Suprapubic skin (tissue), 4 donors: ENCODE data around the gene CIAO2B. TPM values are rescaled to one million over a fixed set of nuclear protein-coding genes. Genes with fewer than 3 reads are reported as not detected.

Source experiments
- DNase-seq, 2 donors: peaks; one replicate each; pipeline ENCODE4 v3.0.0-alpha.2; 2019; ENCODE audit warnings: low spot score in 2 of 2
- H3K27ac ChIP-seq: fragments of 200-600 bp; sonication (generic); one replicate; pipeline ENCODE4 v1.5.1; 2019
- H3K27me3 ChIP-seq: fragments of 200-600 bp; sonication (generic); one replicate; pipeline ENCODE4 v1.5.1; 2019
- H3K36me3 ChIP-seq: fragments of 200-600 bp; sonication (generic); one replicate; pipeline ENCODE4 v1.5.1; 2019
- H3K4me1 ChIP-seq: fragments of 200-600 bp; sonication (generic); one replicate; pipeline ENCODE4 v1.5.1; 2019
- H3K4me3 ChIP-seq: fragments of 200-600 bp; sonication (generic); one replicate; pipeline ENCODE4 v1.5.1; 2019; ENCODE audit warnings: mild to moderate bottlenecking
- H3K9me3 ChIP-seq: fragments of 200-600 bp; sonication (generic); one replicate; pipeline ENCODE4 v1.5.1; 2019
- CTCF ChIP-seq, 2 donors: fragments of 200-600 bp in 1 of 2; fragments of 450-650 bp in 1 of 2; sonication (generic) in 1 of 2; IDR thresholded peaks; one replicate each; pipeline ENCODE4 v1.5.1; 2016 to 2019; ENCODE audit warnings: antibody characterized with exemption in 2 of 2, mild to moderate bottlenecking in 1 of 2, moderate library complexity in 1 of 2
- EP300 ChIP-seq: sonication (generic); formaldehyde crosslinking; IDR thresholded peaks from one replicate; pipeline ENCODE4 v1.6.1; 2017; ENCODE audit warnings: antibody characterized with exemption
- POLR2A ChIP-seq, 2 donors: fragments of 450-650 bp; IDR thresholded peaks; one replicate each; pipeline ENCODE4 v1.6.1; 2017; ENCODE audit warnings: antibody characterized with exemption in 2 of 2, mild to moderate bottlenecking in 2 of 2, moderate library complexity in 2 of 2
- POLR2AphosphoS5 ChIP-seq, 3 donors: sonication (generic); formaldehyde crosslinking; IDR thresholded peaks; one replicate each; pipeline ENCODE4 v1.6.1; 2017; ENCODE audit warnings: antibody characterized with exemption in 3 of 3
- WGBS: methylation state at CpG from one replicate; pipeline ENCODE4 v1.1.5; 2018; 5-methylcytosine and 5-hydroxymethylcytosine counted together
- total RNA-seq, 4 donors: library from RNA; depleted of rRNA; stranded (reverse); fragments of >200 nt; gene quantifications; one replicate each; pipeline ENCODE4 v1.1.0, GENCODE V29; 2016

CIAO2B gene
- total RNA-seq, 4 donors from 2014 or later, result 34.4 to 69.0 (median 45.0) TPM

- 70% methylated on average over 10 of the region's 11 CpGs for WGBS
- Histone ChIP-seq H3K4me1 (peaks cover 14% of the 10 kb centered on the region), H3K9me3 (no peaks in the 10 kb centered on the region), H3K36me3 (no peaks in the 10 kb centered on the region), H3K27me3 (no peaks in the 10 kb centered on the region), H3K4me3 (no peak overlapping the region), H3K27ac (no peak overlapping the region)
- no peak for TF ChIP-seq POLR2AphosphoS5 (IDR thresholded peaks at IDR 0.05)
- no peak for TF ChIP-seq POLR2A (IDR thresholded peaks at IDR 0.05)
- TF ChIP-seq EP300, result no peak
- TF ChIP-seq CTCF (IDR thresholded peaks at IDR 0.05), result no peak
- DNase-seq, result no peak
Observed at GRCh38 chr16:66905633-66906539, 28.3 kb downstream of the CIAO2B start.

GRCh38 chr16:66904846-66905632 lies 29.2 kb downstream of the CIAO2B start:
- Histone ChIP-seq H3K36me3 (no peaks in the 10 kb centered on the region), H3K4me1 (peaks cover 19% of the 10 kb centered on the region), H3K4me3 (no peak overlapping the region), H3K9me3 (no peaks in the 10 kb centered on the region), H3K27me3 (no peaks in the 10 kb centered on the region), H3K27ac (no peak overlapping the region)
- 47% methylated on average over 14 of the region's 16 CpGs for WGBS
- no peak for TF ChIP-seq CTCF (IDR thresholded peaks at IDR 0.05)
- no peak for DNase-seq

GRCh38 chr16:66904428-66904845 lies 29.8 kb downstream of the CIAO2B start:
- H3K4me3 ChIP-seq, result no peak overlapping the region
- no peaks in the 10 kb centered on the region for H3K27me3 ChIP-seq
- H3K36me3 ChIP-seq, result no peaks in the 10 kb centered on the region
- no peak for DNase-seq
- H3K4me1 ChIP-seq, result peaks cover 22% of the 10 kb centered on the region
- no peaks in the 10 kb centered on the region for H3K9me3 ChIP-seq
- WGBS, result 83% methylated on average over 13 of the region's 13 CpGs
- TF ChIP-seq EP300 (no peak), POLR2AphosphoS5 (IDR thresholded peaks at IDR 0.05) (no peak), CTCF (IDR thresholded peaks at IDR 0.05) (no peak), POLR2A (IDR thresholded peaks at IDR 0.05) (no peak)
- no peak overlapping the region for H3K27ac ChIP-seq

- no peaks in the 10 kb centered on the region for H3K36me3 ChIP-seq
- peaks cover 25% of the 10 kb centered on the region for H3K4me1 ChIP-seq
- H3K27ac ChIP-seq, result peak overlapping the region; percentile 23
- no peak for DNase-seq
- TF ChIP-seq EP300 (no peak), CTCF (IDR thresholded peaks at IDR 0.05) (no peak), POLR2AphosphoS5 (IDR thresholded peaks at IDR 0.05) (no peak), POLR2A (IDR thresholded peaks at IDR 0.05) (no peak)
- WGBS, result 80% methylated on average over 6 of the region's 11 CpGs
- no peaks in the 10 kb centered on the region for H3K27me3 ChIP-seq
- no peak overlapping the region for H3K4me3 ChIP-seq
- no peaks in the 10 kb centered on the region for H3K9me3 ChIP-seq
Observed at GRCh38 chr16:66903544-66904427, 30.4 kb downstream of the CIAO2B start.
